Measurements from ENCODE around the gene COL7A1. TPM values are rescaled to one million over a fixed set of nuclear protein-coding genes. Genes with fewer than 3 reads are reported as not detected.

The COL7A1 gene
- total and polyA plus RNA-seq, 8 donors, result 0.41 to 12.6 (median 1.2) TPM

- Histone ChIP-seq H3K27me3 (no peaks in the 10 kb centered on the region), H3K27ac (no peak overlapping the region), H3K4me1 (no peaks in the 10 kb centered on the region), H3K36me3 (no peaks in the 10 kb centered on the region), H3K4me3 (no peak overlapping the region), H3K9me3 (no peaks in the 10 kb centered on the region)
- DNase-seq (no peak), ATAC-seq (no peak), FAIRE-seq (no peak)
- 66 to 78% methylated on average over 16 to 17 of the region's 17 CpGs for WGBS, 2 donors
- no peak for TF ChIP-seq CTCF (IDR thresholded peaks at IDR 0.05)
- intact Hi-C loops (cut with DNase I), result no loop called here
Observed at GRCh38 chr3:48575366-48575765, 19.8 kb downstream of the COL7A1 start.

GRCh38 chr3:48573973-48574585 is 21.1 kb downstream of the COL7A1 start:
- H3K36me3 ChIP-seq, result no peaks in the 10 kb centered on the region
- H3K9me3 ChIP-seq, result no peaks in the 10 kb centered on the region
- FAIRE-seq (no peak), DNase-seq (no peak), ATAC-seq (no peak)
- no peak for TF ChIP-seq CTCF (IDR thresholded peaks at IDR 0.05)
- intact Hi-C loops (cut with DNase I), result no loop called here
- H3K27ac ChIP-seq, result no peak overlapping the region
- H3K27me3 ChIP-seq, result no peaks in the 10 kb centered on the region
- 85 to 91% methylated on average over 10 of the region's 10 CpGs for WGBS, 2 donors
- H3K4me1 ChIP-seq, result no peaks in the 10 kb centered on the region
- no peak overlapping the region for H3K4me3 ChIP-seq

DNA sequence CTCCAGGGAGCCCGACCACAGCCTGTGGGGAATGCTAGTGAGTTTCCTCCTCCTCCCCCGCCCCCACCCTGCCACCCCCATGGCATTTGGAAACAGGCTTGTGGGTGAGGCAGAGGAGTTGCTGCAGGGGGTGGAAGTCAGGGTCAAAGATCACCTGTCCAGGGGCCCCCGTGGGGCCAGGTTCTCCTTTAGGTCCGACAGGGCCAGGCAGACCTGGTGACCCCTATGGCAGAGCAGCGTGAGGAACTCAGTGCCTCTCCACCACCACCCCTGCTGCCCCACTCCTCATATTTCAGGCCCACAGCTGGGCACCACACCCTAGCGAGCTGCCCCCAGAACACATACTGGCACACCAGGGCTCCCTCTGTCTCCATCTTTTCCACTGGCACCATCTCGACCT is 22.6 kb downstream of the COL7A1 start:
- no peak for TF ChIP-seq CTCF (IDR thresholded peaks at IDR 0.05)
- Histone ChIP-seq H3K4me3 (no peak overlapping the region), H3K36me3 (no peaks in the 10 kb centered on the region), H3K9me3 (no peaks in the 10 kb centered on the region), H3K27me3 (no peaks in the 10 kb centered on the region), H3K4me1 (no peaks in the 10 kb centered on the region), H3K27ac (no peak overlapping the region)
- ATAC-seq, result no peak
- 75 to 84% methylated on average over 7 of the region's 7 CpGs for WGBS, 2 donors
- intact Hi-C loops (cut with DNase I), result no loop called here
- DNase-seq, result no peak
- no peak for FAIRE-seq

GRCh38 chr3:48571938-48572337 is 23.2 kb downstream of the COL7A1 start:
- DNase-seq, result no peak
- no peak overlapping the region for H3K4me3 ChIP-seq
- H3K27me3 ChIP-seq, result no peaks in the 10 kb centered on the region
- no peak for FAIRE-seq
- no peak for ATAC-seq
- WGBS, 2 donors, result 67 to 81% methylated on average over 12 of the region's 12 CpGs
- intact Hi-C loops (cut with DNase I), result no loop called here
- H3K36me3 ChIP-seq, result no peaks in the 10 kb centered on the region
- no peak overlapping the region for H3K27ac ChIP-seq
- no peaks in the 10 kb centered on the region for H3K4me1 ChIP-seq
- TF ChIP-seq CTCF (IDR thresholded peaks at IDR 0.05), result no peak
- no peaks in the 10 kb centered on the region for H3K9me3 ChIP-seq

DNA sequence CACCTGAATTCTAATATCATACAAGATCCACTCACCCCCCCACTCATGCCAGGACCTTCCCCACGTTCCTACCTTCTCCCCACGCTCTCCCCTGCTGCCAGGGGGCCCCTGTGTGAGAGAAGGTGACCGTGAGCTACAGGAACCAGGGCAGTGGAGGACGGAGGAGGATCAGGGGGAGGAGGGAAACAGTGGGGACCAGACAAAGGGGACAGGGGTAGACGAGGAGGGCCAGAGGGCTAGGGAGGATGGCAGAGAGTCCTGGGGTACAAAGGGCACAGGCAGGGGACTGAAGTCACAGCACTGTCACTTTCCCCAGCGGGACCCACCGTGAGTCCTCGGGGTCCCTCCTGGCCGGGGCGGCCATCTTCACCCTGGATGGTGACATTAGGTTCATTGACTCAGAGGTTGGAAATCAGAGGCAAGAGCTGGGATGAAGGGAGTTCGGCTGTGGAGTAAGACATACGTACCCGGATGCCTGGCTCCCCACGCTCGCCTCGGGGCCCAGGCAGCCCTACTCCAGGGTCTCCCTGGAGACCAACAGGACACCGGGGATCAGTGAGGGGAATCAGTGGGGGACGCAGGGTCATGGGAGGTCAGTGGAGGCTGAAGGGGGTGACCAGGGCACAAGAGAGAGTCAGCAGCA is 25.2 kb downstream of the COL7A1 start:
- no peaks in the 10 kb centered on the region for H3K9me3 ChIP-seq
- no peak for FAIRE-seq
- ATAC-seq, result no peak
- H3K27me3 ChIP-seq, result no peaks in the 10 kb centered on the region
- TF ChIP-seq CTCF (IDR thresholded peaks at IDR 0.05), result no peak
- H3K4me3 ChIP-seq, result no peak overlapping the region
- whole genome bisulfite sequencing, 2 donors, result 80 to 86% methylated on average over 18 of the region's 18 CpGs
- no peak for DNase-seq
- intact Hi-C loops (cut with DNase I), result no loop called here
- no peaks in the 10 kb centered on the region for H3K36me3 ChIP-seq
- H3K27ac ChIP-seq, result no peak overlapping the region
- no peaks in the 10 kb centered on the region for H3K4me1 ChIP-seq

All from pancreas (tissue), 10 donors.